NCI-H2107 treated with DMSO at 0.1 percent for 48 hours (cell line): Measurements from ENCODE around the gene BAZ1B.
"Not testable (repeated sequence)": the region's sequence is repeated elsewhere in the genome, so short reads cannot be mapped to it uniquely, and the experiment has no call there.

Experiments used
- DNase-seq: peaks from one replicate; lab custom pipeline; 2025; ENCODE audit not compliant: unreplicated experiment; lab: John Stamatoyannopoulos, UW

Gene BAZ1B

DNA sequence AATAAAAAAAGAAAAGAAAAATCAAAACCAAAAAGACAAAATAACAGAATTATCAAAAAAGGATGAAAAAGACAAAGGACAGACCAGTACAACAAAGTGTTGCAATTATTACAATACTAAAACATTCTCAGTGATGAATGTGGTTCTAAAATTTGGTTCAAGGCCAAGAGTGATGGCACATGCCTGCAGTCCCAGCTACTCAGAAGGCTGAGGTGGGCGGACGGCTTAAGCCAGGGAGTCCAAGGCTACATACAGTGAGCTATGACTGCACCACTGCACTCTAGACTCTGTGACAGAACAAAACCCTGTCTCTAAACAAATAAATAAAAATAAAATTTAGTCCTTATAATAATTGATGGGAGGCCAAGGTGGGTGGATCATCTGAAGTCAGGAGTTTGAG is 14.5 kb downstream of the BAZ1B start:
- DNase-seq = no peak

DNA sequence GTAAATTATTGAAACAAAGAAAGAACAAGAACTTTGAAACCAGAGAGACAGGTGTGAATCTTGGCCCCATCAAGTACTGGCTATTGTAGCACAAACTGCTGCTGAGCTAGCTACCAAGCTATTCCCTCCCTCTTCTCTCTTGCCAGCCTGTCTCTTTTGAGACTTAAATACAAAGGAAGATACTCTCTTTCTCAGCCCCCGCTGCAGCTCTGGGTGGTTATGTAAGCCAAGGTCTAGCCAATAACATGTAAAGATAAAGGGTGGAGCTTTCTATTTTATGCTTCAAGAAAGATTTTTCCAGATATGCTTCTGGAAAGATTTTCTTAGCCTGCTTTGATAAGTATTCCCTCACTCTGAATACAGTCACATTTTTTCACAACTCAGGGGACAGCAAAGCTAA is 17.2 kb downstream of the BAZ1B start:
- DNase-seq = no peak

- no peak for DNase-seq
These were observed 18.1 kb downstream of the BAZ1B start for GRCh38 chr7:73504017-73504416.

DNA sequence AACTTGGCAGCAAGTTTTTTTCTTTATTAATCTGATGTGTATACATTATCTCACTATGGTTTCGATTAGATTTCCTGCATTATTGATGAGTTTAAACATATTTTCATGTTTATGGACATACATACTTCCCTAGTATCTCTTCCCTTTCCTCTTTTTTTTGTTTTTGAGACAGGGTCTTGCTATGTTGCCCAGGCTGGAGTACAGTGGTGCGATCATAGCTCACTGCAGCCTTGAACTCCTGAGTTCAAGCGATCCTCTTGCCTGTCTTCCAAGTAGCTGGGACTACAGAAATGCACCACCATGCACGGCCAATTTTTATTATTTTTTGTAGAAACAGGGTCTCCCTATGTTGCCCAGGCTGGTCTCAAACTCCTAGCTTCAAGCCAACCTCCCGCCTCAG is 18.9 kb downstream of the BAZ1B start:
- DNase-seq = no peak

DNA sequence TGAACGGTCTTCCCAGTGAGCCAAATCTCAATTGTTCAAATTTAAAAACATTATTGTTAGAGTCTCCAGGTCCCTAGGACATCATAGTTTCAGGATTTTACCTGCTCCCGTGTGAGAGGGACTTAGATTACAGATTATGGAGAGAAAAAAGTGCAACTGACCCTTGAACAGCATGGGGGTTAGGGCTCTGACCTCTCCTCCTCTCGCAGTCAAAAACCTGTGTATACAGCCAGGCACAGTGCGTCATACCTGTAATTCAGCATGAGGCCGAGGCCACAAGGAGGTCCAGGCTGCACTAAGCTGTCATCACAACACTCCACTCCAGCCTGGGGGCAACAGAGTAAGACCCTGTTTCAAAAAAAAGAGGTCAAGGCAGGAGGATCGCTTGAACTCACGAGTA is 25.5 kb downstream of the BAZ1B start:
- no peak for DNase-seq

- not testable (repeated sequence) for DNase-seq
These were observed 26.6 kb downstream of the BAZ1B start for GRCh38 chr7:73495507-73495906.

GRCh38 chr7:73489976-73490375 is 32.1 kb downstream of the BAZ1B start:
- DNase-seq = no peak

- no peak for DNase-seq
These were observed 34.6 kb downstream of the BAZ1B start for GRCh38 chr7:73487486-73487885.

GRCh38 chr7:73483171-73483570 is 38.9 kb downstream of the BAZ1B start:
- DNase-seq = no peak

- DNase-seq = no peak
These were observed 39.3 kb downstream of the BAZ1B start for GRCh38 chr7:73482746-73483145.

GRCh38 chr7:73481521-73481920 is 40.6 kb downstream of the BAZ1B start:
- DNase-seq = not testable (repeated sequence)

- DNase-seq = no peak
These were observed 43.5 kb downstream of the BAZ1B start for GRCh38 chr7:73478549-73478948.

- DNase-seq = no peak
These were observed 44.7 kb downstream of the BAZ1B start for GRCh38 chr7:73477376-73477775.

GRCh38 chr7:73470208-73470607 is 51.9 kb downstream of the BAZ1B start:
- no peak for DNase-seq

GRCh38 chr7:73467046-73467445 is 55.0 kb downstream of the BAZ1B start:
- DNase-seq = not testable (repeated sequence)

DNA sequence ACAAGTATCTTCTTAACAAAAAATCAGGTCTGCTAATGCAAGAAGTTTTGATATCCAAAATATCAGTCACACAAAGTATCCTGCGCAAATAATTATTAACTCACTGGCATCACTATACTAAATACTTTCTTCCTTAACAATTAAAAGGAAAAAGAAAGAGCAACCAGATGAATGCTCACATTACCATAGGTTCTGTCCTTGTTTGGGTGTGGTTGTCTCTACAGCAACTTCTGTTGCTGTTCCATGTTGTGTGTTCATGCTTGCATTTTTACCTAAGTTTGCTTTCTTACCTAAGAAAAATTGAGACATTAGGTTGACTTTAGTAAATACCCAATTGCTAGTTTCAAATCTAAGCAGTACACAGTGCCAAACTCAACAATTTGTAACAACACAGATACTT is 56.0 kb downstream of the BAZ1B start:
- DNase-seq = no peak

- no peak for DNase-seq
These were observed 58.1 kb downstream of the BAZ1B start for GRCh38 chr7:73463966-73464365.

- DNase-seq = no peak
These were observed 58.8 kb downstream of the BAZ1B start for GRCh38 chr7:73463260-73463659.

DNA sequence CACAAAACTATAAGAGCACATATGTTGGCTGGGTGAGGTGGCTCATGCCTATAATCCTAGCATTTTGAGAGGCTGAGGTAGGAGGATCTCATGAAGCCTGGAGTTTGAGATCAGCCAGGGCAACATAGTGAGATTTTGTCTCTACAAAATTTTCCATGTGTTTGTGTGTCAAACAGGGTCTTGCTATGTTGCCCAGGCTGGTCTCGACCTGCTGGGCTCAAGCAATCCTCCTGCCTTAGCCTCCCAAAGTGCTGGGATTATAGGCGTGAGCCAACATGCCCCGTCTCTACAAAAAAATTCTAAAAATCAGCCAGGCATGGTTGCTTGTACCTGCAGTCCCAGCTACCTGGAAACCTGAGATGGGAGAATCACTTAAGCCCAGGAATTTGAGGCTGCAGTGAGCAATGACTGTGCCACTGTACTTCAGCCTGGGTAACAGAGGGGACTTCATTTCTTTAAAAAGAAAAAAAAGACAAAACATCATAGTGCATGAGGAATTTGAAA is 60.3 kb downstream of the BAZ1B start:
- DNase-seq = no peak

DNA sequence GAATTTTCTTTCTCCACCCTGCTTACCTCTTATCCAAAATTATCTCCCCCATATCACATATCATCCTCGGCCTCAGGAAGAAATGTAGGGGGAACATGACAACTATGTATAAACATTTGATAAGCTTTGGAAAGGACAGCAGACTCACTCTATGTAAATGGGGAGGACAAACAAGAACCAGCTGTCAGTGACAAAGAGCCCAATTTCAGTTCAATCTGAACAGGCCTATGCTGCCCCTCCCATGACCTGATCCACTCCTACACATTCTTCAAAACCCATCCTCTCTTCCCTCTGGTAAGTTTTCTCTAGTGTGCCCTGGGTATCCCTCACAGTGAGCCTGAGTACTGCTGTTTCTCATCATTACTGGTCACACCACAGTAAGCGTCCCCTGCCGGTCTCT is 67.7 kb downstream of the BAZ1B start:
- no peak for DNase-seq

- no peak for DNase-seq
These were observed 69.0 kb downstream of the BAZ1B start for GRCh38 chr7:73452999-73453635.

- peak; percentile 77 for DNase-seq
These were observed 70.2 kb downstream of the BAZ1B start for GRCh38 chr7:73451780-73452398.

DNA sequence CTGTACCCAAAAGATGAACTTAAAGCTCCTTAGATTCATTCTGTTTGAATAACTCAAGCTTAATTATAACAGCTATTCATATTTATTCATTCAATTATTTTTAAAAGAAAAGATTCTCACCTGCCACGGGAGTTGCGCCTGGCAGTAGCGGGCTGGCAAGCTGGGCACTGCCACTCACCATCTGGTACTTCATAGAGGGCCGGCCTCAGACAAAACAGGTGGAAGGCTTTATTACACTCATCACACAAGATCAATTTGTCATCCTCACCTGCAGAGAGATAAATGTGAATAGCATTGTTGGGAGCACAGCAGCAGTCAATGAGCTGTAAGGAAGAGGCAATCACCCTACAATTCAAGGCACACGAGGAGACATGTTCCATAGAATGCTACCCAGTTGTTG is 72.7 kb downstream of the BAZ1B start:
- peak; percentile 92 for DNase-seq
